ENCODE data around the gene ABCA3. TPM values are rescaled to one million over a fixed set of nuclear protein-coding genes. Genes with fewer than 3 reads are reported as not detected.

Gene ABCA3
- total and polyA plus RNA-seq, 2 of the 8 experiments (the other 6 are each of a cell fraction or from before 2014, with no cell fraction given) = 5.7 to 7.9 TPM

DNA sequence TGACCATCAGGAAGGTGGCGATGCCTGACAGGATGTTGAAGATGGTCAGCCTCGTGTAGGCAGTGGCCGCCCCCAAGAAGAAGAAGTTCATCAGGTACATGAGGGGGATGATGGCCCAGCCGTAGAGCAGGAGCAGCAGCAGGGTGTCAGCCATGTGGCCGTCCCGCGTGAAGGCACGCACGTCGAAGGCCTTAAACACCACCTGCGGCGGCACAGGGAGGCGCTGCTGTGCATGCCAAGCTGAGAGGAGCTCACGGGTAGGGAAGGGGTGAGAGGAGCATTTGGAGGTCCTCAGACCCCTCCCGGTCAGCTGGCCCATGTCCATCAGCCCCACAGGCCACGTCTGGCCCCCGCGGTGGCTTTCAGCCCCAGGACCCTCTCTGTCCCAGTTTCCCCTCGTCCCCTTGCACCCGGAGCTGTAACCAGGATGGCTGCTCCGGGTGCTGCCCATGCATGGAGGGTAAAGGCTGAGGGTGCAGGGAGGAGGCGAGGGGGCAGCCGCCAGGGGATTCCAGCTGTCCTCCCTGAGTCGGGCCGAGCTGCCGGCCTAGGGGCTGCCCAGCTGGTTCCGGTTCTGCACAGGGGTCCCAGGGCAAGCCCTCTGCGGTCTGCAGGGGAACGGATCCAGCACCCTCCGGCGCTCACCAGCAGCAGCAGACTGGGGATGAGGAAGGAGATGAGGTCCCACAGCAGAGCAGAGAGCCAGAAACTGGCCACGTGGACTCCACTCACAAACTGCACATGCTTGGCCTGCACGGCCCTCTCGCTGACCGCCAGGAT, 55.5 kb downstream of the ABCA3 start (continued):
- TF ChIP-seq, protein P1, sequence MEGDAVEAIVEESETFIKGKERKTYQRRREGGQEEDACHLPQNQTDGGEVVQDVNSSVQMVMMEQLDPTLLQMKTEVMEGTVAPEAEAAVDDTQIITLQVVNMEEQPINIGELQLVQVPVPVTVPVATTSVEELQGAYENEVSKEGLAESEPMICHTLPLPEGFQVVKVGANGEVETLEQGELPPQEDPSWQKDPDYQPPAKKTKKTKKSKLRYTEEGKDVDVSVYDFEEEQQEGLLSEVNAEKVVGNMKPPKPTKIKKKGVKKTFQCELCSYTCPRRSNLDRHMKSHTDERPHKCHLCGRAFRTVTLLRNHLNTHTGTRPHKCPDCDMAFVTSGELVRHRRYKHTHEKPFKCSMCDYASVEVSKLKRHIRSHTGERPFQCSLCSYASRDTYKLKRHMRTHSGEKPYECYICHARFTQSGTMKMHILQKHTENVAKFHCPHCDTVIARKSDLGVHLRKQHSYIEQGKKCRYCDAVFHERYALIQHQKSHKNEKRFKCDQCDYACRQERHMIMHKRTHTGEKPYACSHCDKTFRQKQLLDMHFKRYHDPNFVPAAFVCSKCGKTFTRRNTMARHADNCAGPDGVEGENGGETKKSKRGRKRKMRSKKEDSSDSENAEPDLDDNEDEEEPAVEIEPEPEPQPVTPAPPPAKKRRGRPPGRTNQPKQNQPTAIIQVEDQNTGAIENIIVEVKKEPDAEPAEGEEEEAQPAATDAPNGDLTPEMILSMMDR (IDR thresholded peaks at IDR 0.05; ENCODE audit: control extremely low read depth in 1 of 3, insufficient read depth in 1 of 3, low read depth in 1 of 3, low read length in 3 of 3) = peak in 2 of 3 experiments; percentile 14 to 17; a peak in 2 of 4 replicates
- TF ChIP-seq POLR2A (IDR thresholded peaks at IDR 0.05; ENCODE audit: control extremely low read depth in 1 of 2, low read depth in 2 of 2, low read length in 2 of 2) = no peak
- TF ChIP-seq SIRT6 (IDR thresholded peaks at IDR 0.05; ENCODE audit: low read length) = no peak
- TF ChIP-seq FOSL1 (IDR thresholded peaks at IDR 0.05; ENCODE audit: insufficient read depth, low read depth, low read length) = no peak
- TF ChIP-seq TEAD4 (IDR thresholded peaks at IDR 0.05; ENCODE audit: low read depth, low read length) = no peak
- TF ChIP-seq SP2 (IDR thresholded peaks at IDR 0.05; ENCODE audit: low read length) = no peak
- TF ChIP-seq GABPA (IDR thresholded peaks at IDR 0.05; ENCODE audit: borderline replicate concordance, insufficient read depth, low read length) = no peak

All from H1 (cell line).